ENCODE data around the gene DIP2C.

DNA sequence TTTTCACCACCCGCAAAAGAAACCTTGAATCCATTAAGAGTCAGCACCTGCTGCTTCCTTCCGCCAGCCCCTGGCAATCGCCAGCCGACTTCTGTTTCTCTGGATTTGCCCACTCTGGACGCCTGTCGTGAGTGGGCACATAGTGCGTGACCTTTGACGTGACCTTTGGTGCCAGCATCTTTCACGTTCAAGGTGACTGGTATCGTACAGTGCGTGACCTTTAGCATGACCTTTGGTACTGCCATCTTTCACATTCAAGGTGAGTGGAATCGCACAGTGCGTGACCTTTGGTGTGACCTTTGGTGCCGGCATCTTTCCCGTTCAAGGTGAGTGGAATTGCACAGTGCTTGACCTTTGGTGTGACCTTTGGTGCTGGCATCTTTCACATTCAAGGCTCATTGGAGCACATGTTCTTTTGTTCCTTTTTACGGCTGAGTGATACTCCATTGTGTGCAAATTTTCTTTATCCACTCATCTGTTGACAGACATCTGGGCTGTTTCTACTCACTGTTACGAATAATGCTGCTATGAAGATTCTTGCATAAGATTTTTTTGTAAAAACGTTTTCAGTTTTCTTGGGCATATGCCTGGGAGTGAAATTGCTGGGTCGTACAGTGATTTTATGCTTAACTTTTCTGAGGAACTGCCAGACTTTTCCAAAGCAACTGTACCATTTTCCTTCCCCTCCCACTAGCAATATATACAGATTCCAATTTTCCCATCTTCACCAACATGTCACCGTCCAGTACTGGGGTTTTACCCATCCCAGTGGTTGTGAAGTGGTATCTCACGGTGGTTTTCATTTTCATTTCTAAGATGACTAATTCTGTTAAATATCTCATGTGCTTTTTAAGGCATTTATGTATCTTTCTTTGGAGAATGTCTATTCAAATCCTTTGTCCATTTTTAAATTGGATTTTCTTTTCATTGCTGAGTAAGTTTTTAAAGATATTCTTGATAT is 145.3 kb downstream of the DIP2C start:
- TF ChIP-seq, protein P1, sequence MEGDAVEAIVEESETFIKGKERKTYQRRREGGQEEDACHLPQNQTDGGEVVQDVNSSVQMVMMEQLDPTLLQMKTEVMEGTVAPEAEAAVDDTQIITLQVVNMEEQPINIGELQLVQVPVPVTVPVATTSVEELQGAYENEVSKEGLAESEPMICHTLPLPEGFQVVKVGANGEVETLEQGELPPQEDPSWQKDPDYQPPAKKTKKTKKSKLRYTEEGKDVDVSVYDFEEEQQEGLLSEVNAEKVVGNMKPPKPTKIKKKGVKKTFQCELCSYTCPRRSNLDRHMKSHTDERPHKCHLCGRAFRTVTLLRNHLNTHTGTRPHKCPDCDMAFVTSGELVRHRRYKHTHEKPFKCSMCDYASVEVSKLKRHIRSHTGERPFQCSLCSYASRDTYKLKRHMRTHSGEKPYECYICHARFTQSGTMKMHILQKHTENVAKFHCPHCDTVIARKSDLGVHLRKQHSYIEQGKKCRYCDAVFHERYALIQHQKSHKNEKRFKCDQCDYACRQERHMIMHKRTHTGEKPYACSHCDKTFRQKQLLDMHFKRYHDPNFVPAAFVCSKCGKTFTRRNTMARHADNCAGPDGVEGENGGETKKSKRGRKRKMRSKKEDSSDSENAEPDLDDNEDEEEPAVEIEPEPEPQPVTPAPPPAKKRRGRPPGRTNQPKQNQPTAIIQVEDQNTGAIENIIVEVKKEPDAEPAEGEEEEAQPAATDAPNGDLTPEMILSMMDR (IDR thresholded peaks at IDR 0.05) = no peak
- no peak for TF ChIP-seq POLR2A (IDR thresholded peaks at IDR 0.05)
